H1 (cell line): Measurements from ENCODE around the gene TMEM174. TPM values are rescaled to one million over a fixed set of nuclear protein-coding genes. Genes with fewer than 3 reads are reported as not detected.

Experiments used
- CTCF ChIA-PET: fragments of 300-600 bp; sonication (Branson Sonifier 250); formaldehyde crosslinking; loops from one replicate; lab custom pipeline; 2021; ENCODE audit not compliant: partially characterized antibody; lab: Charles Lee
- POLR2A ChIA-PET: fragments of 300-600 bp; sonication (Branson Sonifier 250); formaldehyde crosslinking; loops from one replicate; lab custom pipeline; 2021; ENCODE audit warnings: inconsistent platforms; ENCODE audit not compliant: partially characterized antibody; lab: Charles Lee
- DNase-seq, 2 experiments: peaks; one replicate each; pipeline versions ENCODE4 v3.0.0 to v3.0.0-alpha.2; 2010 to 2022; ENCODE audit warnings: low spot score in 2 of 2, low read depth in 1 of 2, mixed read lengths in 1 of 2
- FAIRE-seq: peaks from 2 replicates; lab custom pipeline; 2011; peaks lifted over from hg19 to GRCh38; lab: Jason Lieb, UNC
- H2AFZ ChIP-seq: 2 replicates; pipeline ENCODE4 v1.8.1; 2012; ENCODE audit warnings: low read length, inconsistent platforms
- H2AK5ac ChIP-seq: 2 replicates; pipeline ENCODE4 v1.6.1; 2013; ENCODE audit warnings: low read depth, low read length
- H2BK120ac ChIP-seq: replicated peaks from 2 replicates; pipeline ENCODE3; 2013; ENCODE audit warnings: low read depth, low read length, inconsistent platforms
- H2BK12ac ChIP-seq: 2 replicates; pipeline ENCODE4 v1.6.1; 2013; ENCODE audit warnings: low read depth, low read length
- H2BK15ac ChIP-seq: 2 replicates; pipeline ENCODE4 v1.6.1; 2013; ENCODE audit warnings: low read length
- H2BK20ac ChIP-seq: 2 replicates; pipeline ENCODE4 v1.6.1; 2013; ENCODE audit warnings: low read length
- H2BK5ac ChIP-seq: 2 replicates; pipeline ENCODE4 v1.6.1; 2013; ENCODE audit warnings: low read depth, low read length
- H3K14ac ChIP-seq: 2 replicates; pipeline ENCODE4 v1.6.1; 2013; ENCODE audit warnings: inconsistent platforms; ENCODE audit not compliant: insufficient read length
- H3K18ac ChIP-seq: 2 replicates; pipeline ENCODE4 v1.6.1; 2013; ENCODE audit warnings: low read length; ENCODE audit errors: extremely low read depth
- H3K23ac ChIP-seq: 2 replicates; pipeline ENCODE4 v1.6.1; 2013; ENCODE audit warnings: inconsistent platforms; ENCODE audit not compliant: insufficient read length
- H3K23me2 ChIP-seq: 2 replicates; pipeline ENCODE4 v1.6.1; 2013; ENCODE audit warnings: low read depth, low read length
- H3K27ac ChIP-seq: 2 replicates; pipeline ENCODE4 v1.6.1; 2011; ENCODE audit warnings: low read depth, low read length, inconsistent platforms
- H3K27me3 ChIP-seq, 4 experiments: replicated peaks in 1 of 4; 1 replicate in 1 of 4; 2 replicates in 3 of 4; pipeline versions ENCODE4 v1.6.1 to v1.8.1; 2011 to 2013; ENCODE audit warnings: low read length in 3 of 4, mild to moderate bottlenecking in 3 of 4, inconsistent platforms in 2 of 4, mixed read lengths in 2 of 4, moderate library complexity in 1 of 4; ENCODE audit not compliant: control insufficient read depth in 3 of 4, insufficient read depth in 3 of 4; ENCODE audit errors: extremely low read depth in 1 of 4
- H3K36me3 ChIP-seq, 4 experiments: 2 replicates each; pipeline versions ENCODE4 v1.6.1 to v1.8.1; 2011 to 2013; ENCODE audit warnings: mild to moderate bottlenecking in 4 of 4, low read length in 3 of 4, moderate library complexity in 2 of 4, control low read depth in 1 of 4, inconsistent platforms in 1 of 4; ENCODE audit not compliant: insufficient read depth in 4 of 4, control insufficient read depth in 2 of 4
- H3K4ac ChIP-seq: replicated peaks from 2 replicates; pipeline ENCODE3; 2013; ENCODE audit warnings: low read length, low read depth, mixed read lengths, inconsistent platforms; ENCODE audit not compliant: insufficient read length
- H3K4me1 ChIP-seq, 4 experiments: replicated peaks in 1 of 4; 1 replicate in 1 of 4; 2 replicates in 3 of 4; pipeline versions ENCODE4 v1.6.1 to v1.8.1; 2011 to 2013; ENCODE audit warnings: low read length in 3 of 4, inconsistent platforms in 2 of 4, mixed read lengths in 1 of 4; ENCODE audit not compliant: insufficient read depth in 4 of 4, control insufficient read depth in 3 of 4
- H3K4me2 ChIP-seq, 2 experiments: 2 replicates each; pipeline versions ENCODE4 v1.6.1 to v1.8.1; 2011 to 2013; ENCODE audit warnings: low read depth in 2 of 2, low read length in 2 of 2, control low read depth in 1 of 2, inconsistent platforms in 1 of 2, mild to moderate bottlenecking in 1 of 2; ENCODE audit not compliant: insufficient read depth in 1 of 2
- H3K4me3 ChIP-seq, 4 experiments: fragments of 200-600, 300-600 bp in 1 of 4; sonication (generic), shearing (Covaris generic), sonication (Bioruptor Twin) in 1 of 4; 2 replicates each; pipeline versions ENCODE4 v1.5.1 to v1.8.1; 2011 to 2016; ENCODE audit warnings: low read length in 4 of 4, low read depth in 3 of 4, control low read depth in 2 of 4, inconsistent platforms in 2 of 4, mild to moderate bottlenecking in 2 of 4, mixed read lengths in 1 of 4, moderate library complexity in 1 of 4; ENCODE audit not compliant: insufficient read depth in 2 of 4; ENCODE audit errors: extremely low read depth in 1 of 4
- H3K56ac ChIP-seq: replicated peaks from 2 replicates; pipeline ENCODE3; 2013; ENCODE audit warnings: low read depth, mild to moderate bottlenecking, mixed read lengths, low read length, inconsistent platforms; ENCODE audit not compliant: insufficient read length
- H3K79me1 ChIP-seq: 2 replicates; pipeline ENCODE4 v1.6.1; 2013; ENCODE audit warnings: low read depth, low read length, control low read depth
- H3K79me2 ChIP-seq, 2 experiments: 2 replicates each; pipeline versions ENCODE4 v1.6.1 to v1.8.1; 2012 to 2013; ENCODE audit warnings: low read length in 2 of 2, mild to moderate bottlenecking in 2 of 2, inconsistent platforms in 1 of 2; ENCODE audit not compliant: insufficient read depth in 2 of 2, control insufficient read depth in 1 of 2
- H3K9ac ChIP-seq, 4 experiments: replicated peaks in 1 of 4; 1 replicate in 1 of 4; 2 replicates in 3 of 4; pipeline versions ENCODE4 v1.6.1 to v1.8.1; 2011 to 2013; ENCODE audit warnings: low read depth in 3 of 4, low read length in 3 of 4, control low read depth in 2 of 4, mild to moderate bottlenecking in 2 of 4, moderate library complexity in 2 of 4, inconsistent platforms in 1 of 4; ENCODE audit errors: extremely low read depth in 1 of 4
- H3K9me3 ChIP-seq, 2 experiments: 2 replicates each; pipeline versions ENCODE4 v1.6.1 to v1.8.1; 2012 to 2013; ENCODE audit warnings: mild to moderate bottlenecking in 2 of 2, moderate library complexity in 2 of 2, control low read depth in 1 of 2, inconsistent platforms in 1 of 2, low read depth in 1 of 2, low read length in 1 of 2, mixed read lengths in 1 of 2; ENCODE audit not compliant: insufficient read depth in 2 of 2
- H4K20me1 ChIP-seq, 2 experiments: replicated peaks in 1 of 2; 2 replicates each; pipeline versions ENCODE3 to v1.8.1; 2011 to 2013; ENCODE audit warnings: inconsistent platforms in 2 of 2, low read length in 2 of 2, mild to moderate bottlenecking in 1 of 2; ENCODE audit not compliant: insufficient read depth in 2 of 2, control insufficient read depth in 1 of 2
- H4K5ac ChIP-seq: 2 replicates; pipeline ENCODE4 v1.6.1; 2013; ENCODE audit warnings: low read length, low read depth, mixed read lengths, inconsistent platforms; ENCODE audit not compliant: insufficient read length
- H4K8ac ChIP-seq: 2 replicates; pipeline ENCODE4 v1.8.0; 2013; ENCODE audit warnings: mild to moderate bottlenecking, moderate library complexity, low read length, inconsistent platforms; ENCODE audit not compliant: insufficient read depth; ENCODE audit errors: extremely low read depth
- H4K91ac ChIP-seq: replicated peaks from 2 replicates; pipeline ENCODE3; 2013; ENCODE audit warnings: low read length, mixed read lengths, inconsistent platforms; ENCODE audit not compliant: insufficient read length
- BCL11A ChIP-seq, 2 experiments: IDR thresholded peaks; one replicate each; pipeline ENCODE4 v1.6.1; 2011; ENCODE audit warnings: low read depth in 2 of 2, low read length in 2 of 2, mild to moderate bottlenecking in 2 of 2
- CBX8 ChIP-seq: fragments of 300-800, 300-1000 bp; sonication (generic); IDR thresholded peaks from 2 replicates; pipeline ENCODE4 v1.7.1; 2016; ENCODE audit warnings: low read depth, low read length, borderline replicate concordance
- EGR1 ChIP-seq: IDR thresholded peaks from 2 replicates; pipeline ENCODE4 v1.6.1; 2011; ENCODE audit warnings: low read depth, low read length, borderline replicate concordance
- EP300 ChIP-seq, 2 experiments: IDR thresholded peaks; 1 replicate in 1 of 2; 2 replicates in 1 of 2; pipeline ENCODE4 v1.6.1; 2011 to 2012; ENCODE audit warnings: low read depth in 2 of 2, low read length in 2 of 2, mild to moderate bottlenecking in 2 of 2, borderline replicate concordance in 1 of 2, inconsistent platforms in 1 of 2, moderate library complexity in 1 of 2
- FOSL1 ChIP-seq: IDR thresholded peaks from 2 replicates; pipeline ENCODE4 v1.6.1; 2011; ENCODE audit warnings: mild to moderate bottlenecking, low read depth, low read length, moderate library complexity; ENCODE audit not compliant: insufficient read depth
- JUND ChIP-seq: IDR thresholded peaks from 2 replicates; pipeline ENCODE4 v1.6.1; 2011; ENCODE audit warnings: mild to moderate bottlenecking, improper control_type of control experiment, low read length
- KDM1A ChIP-seq: fragments of 200-600, 300-600 bp; sonication (generic); IDR thresholded peaks from 2 replicates; pipeline ENCODE4 v1.7.1; 2016; ENCODE audit warnings: mild to moderate bottlenecking, low read length, borderline replicate concordance
- PHF8 ChIP-seq: fragments of 200-600 bp; sonication (generic); conservative IDR thresholded peaks from 2 replicates; pipeline ENCODE4 v1.7.1; 2012; ENCODE audit warnings: low read depth, mild to moderate bottlenecking, inconsistent platforms, low read length, moderate library complexity
- POLR2A ChIP-seq, 2 experiments: IDR thresholded peaks; 1 replicate in 1 of 2; 2 replicates in 1 of 2; pipeline ENCODE4 v1.6.1; 2011; ENCODE audit warnings: low read depth in 2 of 2, low read length in 2 of 2, mild to moderate bottlenecking in 2 of 2; ENCODE audit errors: control extremely low read depth in 1 of 2
- RBBP5 ChIP-seq: IDR thresholded peaks from 2 replicates; pipeline ENCODE4 v1.7.1; 2012; ENCODE audit warnings: low read depth, mild to moderate bottlenecking, inconsistent platforms, low read length, moderate library complexity, borderline replicate concordance
- RXRA ChIP-seq: IDR thresholded peaks from 2 replicates; pipeline ENCODE4 v1.6.1; 2011; ENCODE audit warnings: low read depth, mild to moderate bottlenecking, low read length, moderate library complexity; ENCODE audit not compliant: insufficient read depth
- SIRT6 ChIP-seq: IDR thresholded peaks from one replicate; pipeline ENCODE4 v1.7.1; 2012; ENCODE audit warnings: low read length, inconsistent platforms
- ZNF274 ChIP-seq: IDR thresholded peaks from 2 replicates; pipeline ENCODE4 v1.7.0; 2012; ENCODE audit warnings: low read length, borderline replicate concordance; ENCODE audit errors: extremely low read depth
- WGBS, 2 experiments: shearing (Covaris generic) in 1 of 2; methylation state at CpG; one replicate each; pipeline versions ENCODE4 v1.1.6 to v1.1.7; 2013 to 2015; ENCODE audit warnings: low lambda C conversion rate in 2 of 2, mixed read lengths in 2 of 2, inconsistent platforms in 1 of 2, low coverage in 1 of 2, missing lambda C conversion rate in 1 of 2; ENCODE audit not compliant: insufficient replicate concordance in 2 of 2, insufficient coverage in 1 of 2, insufficient read length in 1 of 2; ENCODE audit errors: extremely low coverage in 1 of 2, missing lambda C conversion rate in 1 of 2; 5-methylcytosine and 5-hydroxymethylcytosine counted together
- polyA plus RNA-seq, 7 experiments: library from polyadenylated mRNA; depleted of rRNA in 3 of 7; stranded (reverse) in 5 of 7; unstranded in 2 of 7; fragments of >200 nt in 5 of 7; fragments of 200-250 nt in 2 of 7; gene quantifications; 1 replicate in 5 of 7; 2 replicates in 1 of 7; 4 replicates in 1 of 7; pipeline versions ENCODE4 v1.2.1 to v1.2.3, GENCODE V29; 2011 to 2013; ENCODE audit warnings: missing spikeins in 2 of 7, mixed read lengths in 2 of 7
- total RNA-seq: library from RNA; stranded (reverse); fragmentation: NEBNext Ultra II Directional; extraction: Animal tissue kit (Norgen Biotek cat#: 25700); gene quantifications from 2 replicates; pipeline ENCODE4 v1.2.1, GENCODE V29; 2021
- TF ChIP-seq, protein P1 (sequence below): IDR thresholded peaks from 2 replicates; pipeline ENCODE4 v1.6.1; 2012; ENCODE audit warnings: inconsistent platforms

TMEM174 gene
- total and polyA plus RNA-seq, 2 of the 8 experiments (the other 6 are each of a cell fraction or from before 2014, with no cell fraction given): not detected

DNA sequence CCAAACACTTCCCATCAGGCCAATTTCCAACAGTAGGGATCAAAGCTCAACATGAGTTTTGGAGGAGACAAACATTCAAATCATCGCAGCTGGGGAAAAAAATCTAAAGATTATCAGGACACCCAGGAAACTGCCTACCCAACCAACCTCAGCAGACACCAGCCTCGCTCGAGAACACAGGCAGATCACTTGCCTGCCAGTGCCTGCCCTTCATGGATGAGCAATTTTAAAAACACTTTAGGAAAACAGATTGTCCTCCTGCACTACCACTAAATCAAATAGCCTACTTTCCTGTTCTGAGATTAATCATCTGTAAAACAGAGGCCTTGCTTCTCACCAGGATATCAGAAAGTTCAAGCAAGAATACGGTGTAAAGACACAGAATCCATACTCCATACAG lies 14.7 kb upstream of the TMEM174 start:
- H2BK12ac ChIP-seq: no peak overlapping the region
- no peak overlapping the region for H3K27ac ChIP-seq
- no peaks in the 10 kb centered on the region for H3K27me3 ChIP-seq
- H2AFZ ChIP-seq: no peak overlapping the region
- no peak overlapping the region for H4K91ac ChIP-seq
- H3K4me3 ChIP-seq: no peak overlapping the region
- no peak overlapping the region for H2BK5ac ChIP-seq
- no peaks in the 10 kb centered on the region for H3K9me3 ChIP-seq
- DNase-seq (no peak), FAIRE-seq (no peak)
- no peak overlapping the region for H3K4me2 ChIP-seq
- H3K79me1 ChIP-seq: no peaks in the 10 kb centered on the region
- ChIA-PET POLR2A (no interaction called here), CTCF (interaction anchor here (0.7 to 3.1 kb wide), 9 partner anchors 9 to 398 kb away, joined by 3 to 17 read pairs (median 5); no protein-coding TSS in a partner anchor)
- no peaks in the 10 kb centered on the region for H4K20me1 ChIP-seq
- no peak overlapping the region for H2BK120ac ChIP-seq
- H3K56ac ChIP-seq: no peak overlapping the region
- no peaks in the 10 kb centered on the region for H3K23me2 ChIP-seq
- no peaks in the 10 kb centered on the region for H3K36me3 ChIP-seq
- no peak overlapping the region for H2AK5ac ChIP-seq
- H3K4me1 ChIP-seq: 0 out of 7 replicates have a peak, but pooled peaks cover 0 to 2% (median 0%) of the 10 kb centered on the region in 4 experiments
- H4K8ac ChIP-seq: no peak overlapping the region
- no peak overlapping the region for H3K23ac ChIP-seq
- H3K9ac ChIP-seq: no peak overlapping the region
- no peak overlapping the region for H3K14ac ChIP-seq
- no peak overlapping the region for H3K4ac ChIP-seq
- 91% methylated on average over 4 of the region's 4 CpGs; no CpG with 5 or more reads in 1 of the 2 experiments for WGBS, 2 experiments
- H3K18ac ChIP-seq: no peak overlapping the region
- H3K79me2 ChIP-seq: no peaks in the 10 kb centered on the region
- no peak overlapping the region for H2BK20ac ChIP-seq
- H4K5ac ChIP-seq: no peak overlapping the region
- H2BK15ac ChIP-seq: no peak overlapping the region
- no peak for TF ChIP-seq BCL11A (IDR thresholded peaks at IDR 0.05; ENCODE audit: low read depth in 2 of 2, low read length in 2 of 2)
- TF ChIP-seq PHF8: no peak
- TF ChIP-seq KDM1A: no peak
- no peak for TF ChIP-seq EGR1
- no peak for TF ChIP-seq RBBP5
- TF ChIP-seq CBX8: no peak
- no peak for TF ChIP-seq ZNF274
- TF ChIP-seq JUND: no peak
- TF ChIP-seq FOSL1: no peak
- no peak for TF ChIP-seq EP300 (IDR thresholded peaks at IDR 0.05; ENCODE audit: borderline replicate concordance in 1 of 2, low read depth in 2 of 2, low read length in 2 of 2)
- TF ChIP-seq, protein P1, sequence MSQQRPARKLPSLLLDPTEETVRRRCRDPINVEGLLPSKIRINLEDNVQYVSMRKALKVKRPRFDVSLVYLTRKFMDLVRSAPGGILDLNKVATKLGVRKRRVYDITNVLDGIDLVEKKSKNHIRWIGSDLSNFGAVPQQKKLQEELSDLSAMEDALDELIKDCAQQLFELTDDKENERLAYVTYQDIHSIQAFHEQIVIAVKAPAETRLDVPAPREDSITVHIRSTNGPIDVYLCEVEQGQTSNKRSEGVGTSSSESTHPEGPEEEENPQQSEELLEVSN: no peak
- TF ChIP-seq POLR2A (IDR thresholded peaks at IDR 0.05; ENCODE audit: control extremely low read depth in 1 of 2, low read depth in 2 of 2, low read length in 2 of 2): no peak
- no peak for TF ChIP-seq SIRT6
- TF ChIP-seq RXRA: no peak
